HepG2 (cell line): ENCODE data around the gene TTF2.

ENCODE experiments used
- BCL6 ChIP-seq: IDR thresholded peaks from 2 replicates; pipeline ENCODE4 v1.6.1; 2016; ENCODE audit warnings: missing genetic modification reagents, missing compliant biosample characterization
- ETV6 ChIP-seq: sonication (generic); formaldehyde crosslinking; conservative IDR thresholded peaks from 2 replicates; pipeline ENCODE4 v1.4.0; 2020; ENCODE audit warnings: missing genetic modification reagents
- FOXJ3 ChIP-seq: sonication (generic); formaldehyde crosslinking; IDR thresholded peaks from 2 replicates; pipeline ENCODE4 v1.4.0; 2020; ENCODE audit warnings: missing genetic modification reagents, mild to moderate bottlenecking, borderline replicate concordance
- KDM5B ChIP-seq: sonication (generic); formaldehyde crosslinking; IDR thresholded peaks from 2 replicates; pipeline ENCODE4 v1.4.0; 2020; ENCODE audit warnings: missing genetic modification reagents, mild to moderate bottlenecking, borderline replicate concordance
- RNF219 ChIP-seq: sonication (generic); formaldehyde crosslinking; IDR thresholded peaks from 2 replicates; pipeline ENCODE4 v1.5.0; 2020; ENCODE audit warnings: mild to moderate bottlenecking, missing genetic modification reagents
- SMC3 ChIP-seq: IDR thresholded peaks from 2 replicates; pipeline ENCODE4 v1.6.1; 2011; ENCODE audit warnings: low read length, improper control_type of control experiment
- ZBTB33 ChIP-seq: sonication (generic); formaldehyde crosslinking; IDR thresholded peaks from 2 replicates; pipeline ENCODE4 v1.4.0; 2020; ENCODE audit warnings: missing genetic modification reagents
- ZBTB39 ChIP-seq: sonication (generic); formaldehyde crosslinking; IDR thresholded peaks from 2 replicates; pipeline ENCODE4 v1.5.0; 2020; ENCODE audit warnings: missing genetic modification reagents
- ZKSCAN8 ChIP-seq: IDR thresholded peaks from 2 replicates; pipeline ENCODE4 v1.6.1; 2016; ENCODE audit warnings: borderline replicate concordance, missing genetic modification reagents, missing compliant biosample characterization
- ZNF10 ChIP-seq: sonication (generic); formaldehyde crosslinking; IDR thresholded peaks from 2 replicates; pipeline ENCODE4 v1.4.0; 2020; ENCODE audit warnings: mild to moderate bottlenecking, low read depth, missing genetic modification reagents, borderline replicate concordance
- ZNF383 ChIP-seq: sonication (generic); formaldehyde crosslinking; IDR thresholded peaks from 2 replicates; pipeline ENCODE4 v1.4.0; 2020; ENCODE audit warnings: missing genetic modification reagents, mild to moderate bottlenecking, borderline replicate concordance

- TF ChIP-seq ZNF10 (CRISPR knock-in tag) (no peak), FOXJ3 (CRISPR knock-in tag) (no peak), ZKSCAN8 (no peak), RNF219 (CRISPR knock-in tag) (no peak), ZBTB33 (CRISPR knock-in tag) (no peak), KDM5B (CRISPR knock-in tag) (no peak), ZNF383 (CRISPR knock-in tag) (no peak), SMC3 (no peak), BCL6 (CRISPR knock-in tag) (no peak), ZBTB39 (CRISPR knock-in tag) (no peak), ETV6 (no peak)
These were observed 83.0 kb downstream of the TTF2 start for GRCh38 chr1:117143172-117143571.
